Measurements from ENCODE around the gene WNK2. TPM values are rescaled to one million over a fixed set of nuclear protein-coding genes. Genes with fewer than 3 reads are reported as not detected.

Gene WNK2
- total and polyA plus RNA-seq, 7 donors: 8.1 to 58.8 (median 35.5) TPM

- H3K36me3 ChIP-seq (ENCODE audit: insufficient read depth in 1 of 2, low read depth in 1 of 2): no peaks in the 10 kb centered on the region
- intact Hi-C loops (cut with DNase I): no loop called here
- WGBS, 3 donors: 41 to 65% (median 64%) methylated on average over 4 of the region's 4 CpGs
- no peak overlapping the region for H3K4me3 ChIP-seq
- no peaks in the 10 kb centered on the region for H3K27me3 ChIP-seq (ENCODE audit: insufficient read depth in 3 of 3, low read length in 2 of 3)
- TF ChIP-seq CTCF (IDR thresholded peaks at IDR 0.05): no peak
- no peaks in the 10 kb centered on the region for H3K9me3 ChIP-seq
- no peak for ATAC-seq
- DNase-seq: peak in 1 of 2 donors; percentile 52
- H3K4me1 ChIP-seq: peaks cover 68% of the 10 kb centered on the region
- H3K27ac ChIP-seq: peak overlapping the region; percentile 46
Measured at GRCh38 chr9:93204470-93205043, 20.6 kb downstream of the WNK2 start.

- 7 to 10% (median 9%) methylated on average over 14 of the region's 14 CpGs for WGBS, 3 donors
- ATAC-seq: peak; percentile 34 to 69 (median 46)
- H3K36me3 ChIP-seq (ENCODE audit: insufficient read depth in 1 of 2, low read depth in 1 of 2): no peaks in the 10 kb centered on the region
- H3K27me3 ChIP-seq (ENCODE audit: insufficient read depth in 3 of 3, low read length in 2 of 3): no peaks in the 10 kb centered on the region
- DNase-seq: peak; percentile 54 to 87
- no peak overlapping the region for H3K4me3 ChIP-seq
- H3K27ac ChIP-seq: peak overlapping the region; percentile 46
- TF ChIP-seq CTCF (IDR thresholded peaks at IDR 0.05): no peak
- intact Hi-C loops (cut with DNase I): no loop called here
- no peaks in the 10 kb centered on the region for H3K9me3 ChIP-seq
- H3K4me1 ChIP-seq: peaks cover 68% of the 10 kb centered on the region
Measured at GRCh38 chr9:93205045-93205768, 21.3 kb downstream of the WNK2 start.

GRCh38 chr9:93205896-93206575, 22.1 kb downstream of the WNK2 start:
- intact Hi-C loops (cut with DNase I): no loop called here
- H3K27me3 ChIP-seq (ENCODE audit: insufficient read depth in 3 of 3, low read length in 2 of 3): no peaks in the 10 kb centered on the region
- H3K36me3 ChIP-seq (ENCODE audit: insufficient read depth in 1 of 2, low read depth in 1 of 2): no peaks in the 10 kb centered on the region
- DNase-seq (peak in 1 of 2 donors; percentile 56), ATAC-seq (no peak)
- H3K27ac ChIP-seq: peak overlapping the region; percentile 78
- no peak overlapping the region for H3K4me3 ChIP-seq
- no peaks in the 10 kb centered on the region for H3K9me3 ChIP-seq
- TF ChIP-seq CTCF (IDR thresholded peaks at IDR 0.05): no peak
- 50 to 60% (median 54%) methylated on average over 12 of the region's 12 CpGs for WGBS, 3 donors
- peaks cover 65% of the 10 kb centered on the region for H3K4me1 ChIP-seq

GRCh38 chr9:93206576-93207155, 22.7 kb downstream of the WNK2 start:
- no peak for TF ChIP-seq CTCF (IDR thresholded peaks at IDR 0.05)
- peak in 1 of 2 donors; percentile 50 for DNase-seq
- 19 to 38% (median 30%) methylated on average over 6 to 7 of the region's 7 CpGs for WGBS, 3 donors

More at GRCh38 chr9:93206576-93207155, 22.7 kb downstream of the WNK2 start:
- Histone ChIP-seq H3K27me3 (ENCODE audit: insufficient read depth in 3 of 3, low read length in 2 of 3) (no peaks in the 10 kb centered on the region), H3K36me3 (ENCODE audit: insufficient read depth in 1 of 2, low read depth in 1 of 2) (no peaks in the 10 kb centered on the region), H3K9me3 (no peaks in the 10 kb centered on the region), H3K27ac (peak overlapping the region; percentile 78), H3K4me1 (peaks cover 61% of the 10 kb centered on the region), H3K4me3 (no peak overlapping the region)
- intact Hi-C loops (cut with DNase I): no loop called here
- ATAC-seq: no peak

All from psoas muscle (tissue), 8 donors.